ENCODE results near the gene NTM.

The NTM gene

DNA sequence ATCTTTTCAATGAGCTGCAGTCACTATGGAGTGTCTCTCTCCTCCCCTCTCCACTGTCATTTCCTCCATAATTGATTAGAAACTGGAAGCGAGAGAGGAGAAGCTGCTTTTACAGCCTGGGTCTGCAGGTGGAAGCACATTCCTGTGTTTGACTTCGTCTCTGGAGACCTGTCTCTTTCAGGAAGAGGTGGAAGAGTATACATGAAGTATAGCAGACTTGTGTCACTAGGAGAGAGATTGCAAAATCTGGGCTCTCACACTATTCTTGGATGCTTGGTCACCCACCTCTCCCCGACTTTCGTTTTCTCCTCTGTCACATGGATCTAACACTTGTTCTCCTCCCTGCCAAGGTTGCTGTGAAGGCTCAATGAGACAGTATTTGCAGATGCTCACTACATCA lies 323.3 kb downstream of the NTM start:
- in situ Hi-C loops (cut with HindIII; ENCODE audit: low sequenced_read_pairs), result no loop called here

DNA sequence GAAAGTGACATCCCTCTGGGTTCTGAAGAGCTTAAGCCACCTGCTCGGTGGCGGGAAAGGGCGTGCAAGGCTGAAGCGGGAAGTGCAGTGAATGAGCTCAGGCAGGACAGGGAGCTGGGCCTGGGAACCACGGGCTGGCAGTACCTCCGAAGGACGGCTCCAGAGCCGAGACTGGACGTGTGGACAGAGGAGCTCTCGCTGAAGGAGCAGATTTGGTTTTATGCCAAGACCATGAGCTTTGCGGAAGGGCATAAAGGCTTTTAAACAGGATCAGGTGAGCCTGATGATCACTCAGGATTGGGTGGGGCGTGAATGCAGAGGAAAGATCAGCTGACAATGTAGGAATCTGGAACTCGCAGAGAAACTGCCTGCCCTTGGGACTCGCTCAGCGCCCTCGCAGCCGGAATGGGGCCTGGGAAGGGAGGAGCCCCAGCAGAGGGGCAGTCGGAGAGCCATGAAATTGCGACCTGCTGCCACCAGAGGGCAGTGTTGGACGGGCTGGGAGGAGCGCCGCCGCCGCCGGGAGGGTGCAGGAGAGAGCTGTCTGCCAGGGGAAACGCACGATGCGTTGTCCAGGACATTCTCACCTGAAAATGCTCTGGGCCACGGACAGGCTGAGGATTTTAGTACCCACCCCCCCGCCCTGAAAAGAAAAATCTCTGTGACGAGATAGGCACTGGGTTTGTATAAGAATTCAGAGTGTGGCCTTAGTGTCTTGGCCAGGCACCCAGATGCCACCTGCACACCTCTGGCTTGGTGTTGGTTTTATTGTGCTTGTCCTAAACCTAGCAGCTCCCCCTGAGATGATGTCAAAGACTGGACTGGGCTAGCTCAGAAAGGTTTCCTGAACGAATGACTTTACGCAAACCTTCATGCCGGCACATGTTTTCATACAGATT lies 324.4 kb downstream of the NTM start:
- in situ Hi-C loops (cut with HindIII; ENCODE audit: low sequenced_read_pairs), result no loop called here

DNA sequence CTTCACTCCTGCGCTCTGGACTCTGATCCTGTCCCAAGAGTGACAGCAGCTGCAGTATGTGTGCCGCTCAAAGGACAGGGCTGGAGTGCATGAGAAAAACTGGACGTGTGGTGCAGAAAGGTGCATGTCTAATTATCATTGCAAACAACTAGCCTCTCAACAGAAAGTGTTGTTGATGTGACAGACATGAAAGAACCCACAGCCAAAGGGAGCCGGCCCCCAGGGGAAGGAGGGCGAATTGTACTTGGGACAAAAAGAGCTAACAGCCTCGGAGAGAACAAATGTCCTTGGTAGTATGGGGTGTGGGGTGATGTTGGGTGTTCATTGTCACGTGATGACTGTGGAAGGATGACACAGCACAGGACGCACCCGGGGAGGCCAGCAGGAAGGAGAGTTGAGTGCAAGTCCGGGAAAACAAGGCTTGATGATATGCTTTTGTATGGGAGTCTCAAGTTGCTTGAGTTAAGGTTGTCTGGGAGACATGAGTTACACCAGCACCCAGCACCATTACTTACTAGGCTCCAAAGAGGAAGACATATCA lies 325.5 kb downstream of the NTM start:
- in situ Hi-C loops (cut with HindIII; ENCODE audit: low sequenced_read_pairs), result no loop called here

DNA sequence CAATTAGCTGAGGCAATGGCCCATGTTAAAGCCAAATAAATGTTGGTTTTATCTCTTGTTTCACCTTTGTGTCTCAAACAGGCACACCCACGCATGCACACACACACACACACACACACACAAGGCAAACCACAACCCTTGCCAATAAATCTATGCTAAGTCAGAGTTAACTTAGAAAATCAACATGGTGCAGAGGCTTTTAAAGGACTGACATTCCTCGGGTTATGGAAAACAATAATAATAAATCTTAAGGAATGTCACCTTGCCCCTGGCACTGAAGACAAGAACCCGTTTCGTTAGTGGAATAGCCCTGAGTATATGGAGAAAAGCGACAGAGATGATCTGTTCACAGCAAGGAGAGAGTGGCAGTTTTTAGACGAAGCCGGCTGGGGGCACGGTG lies 326.3 kb downstream of the NTM start:
- in situ Hi-C loops (cut with HindIII; ENCODE audit: low sequenced_read_pairs), result no loop called here

DNA sequence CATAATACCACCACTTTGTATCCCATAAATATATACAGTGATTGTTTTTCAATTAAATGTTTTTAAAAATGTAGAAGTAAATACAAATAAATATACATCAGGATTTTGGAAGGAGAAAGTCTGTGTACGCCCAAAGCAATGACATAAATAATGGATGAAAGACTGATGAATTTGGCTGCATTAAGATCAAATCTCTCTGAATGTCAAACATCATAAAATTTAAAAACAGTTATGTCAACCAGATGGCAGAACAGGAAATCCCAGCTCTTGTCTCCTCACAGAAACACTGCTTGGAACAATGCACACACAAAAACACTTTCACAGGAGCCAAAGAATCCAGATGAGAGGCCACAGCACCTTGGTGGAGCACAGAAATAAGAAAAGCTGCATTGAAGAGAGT lies 332.9 kb downstream of the NTM start:
- in situ Hi-C loops (cut with HindIII; ENCODE audit: low sequenced_read_pairs), result no loop called here

DNA sequence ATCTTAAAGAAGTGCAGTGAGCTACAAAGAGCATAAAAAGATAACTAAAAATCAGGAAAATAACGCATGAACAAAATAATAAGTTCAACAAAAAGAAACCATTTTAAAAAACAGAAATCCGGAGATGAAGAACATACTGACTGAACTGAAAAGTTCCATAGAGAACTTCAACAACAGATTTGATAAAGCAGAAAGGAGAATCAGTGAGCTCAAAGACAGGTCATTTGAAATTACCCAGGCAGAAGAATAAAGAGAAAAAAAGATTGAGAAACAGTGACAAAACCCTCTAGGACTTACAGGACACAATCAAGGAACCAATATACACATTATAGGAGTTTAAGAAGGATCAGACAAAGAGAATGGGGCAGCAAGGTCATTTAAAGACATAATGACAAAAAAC lies 334.3 kb downstream of the NTM start:
- in situ Hi-C loops (cut with HindIII; ENCODE audit: low sequenced_read_pairs), result no loop called here

DNA sequence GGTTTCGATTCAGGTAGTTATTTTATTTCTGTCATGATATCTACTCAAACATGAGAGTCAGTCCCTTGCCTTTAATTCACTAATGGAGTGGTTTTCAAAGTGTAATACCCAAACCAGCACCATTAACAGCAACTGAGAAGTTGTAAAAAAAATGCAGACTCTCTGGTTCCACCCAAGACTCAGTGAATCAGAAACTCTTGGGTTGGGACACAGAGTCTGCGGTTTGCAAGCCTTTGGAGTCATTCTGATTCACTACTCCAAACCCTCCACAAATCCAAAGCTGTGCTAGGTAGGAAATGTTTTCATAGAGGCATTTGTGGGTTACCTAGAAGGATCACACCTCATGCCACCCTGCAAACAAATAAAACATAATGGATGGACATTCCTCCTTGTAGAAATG lies 340.1 kb downstream of the NTM start:
- in situ Hi-C loops (cut with HindIII; ENCODE audit: low sequenced_read_pairs), result no loop called here

DNA sequence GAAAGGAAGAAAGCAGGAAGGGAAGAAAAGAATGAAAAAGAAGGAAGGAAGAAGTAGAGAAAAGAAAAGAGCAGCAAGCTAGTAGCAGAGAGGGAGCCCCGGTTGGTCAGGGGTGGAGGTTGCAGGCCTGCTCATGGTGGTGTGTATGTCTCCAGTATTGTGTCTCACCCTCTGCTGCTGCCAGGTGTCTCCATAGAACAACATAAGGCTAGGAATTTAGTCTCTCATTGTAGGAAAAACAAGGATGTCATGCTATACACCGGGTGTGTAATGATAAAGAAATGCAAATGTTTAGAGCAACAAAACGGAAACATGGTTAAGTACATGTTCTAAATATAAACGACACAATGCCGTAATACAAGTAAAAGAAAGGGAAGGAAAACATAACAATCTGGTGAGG lies 342.5 kb downstream of the NTM start:
- in situ Hi-C loops (cut with HindIII; ENCODE audit: low sequenced_read_pairs), result no loop called here

DNA sequence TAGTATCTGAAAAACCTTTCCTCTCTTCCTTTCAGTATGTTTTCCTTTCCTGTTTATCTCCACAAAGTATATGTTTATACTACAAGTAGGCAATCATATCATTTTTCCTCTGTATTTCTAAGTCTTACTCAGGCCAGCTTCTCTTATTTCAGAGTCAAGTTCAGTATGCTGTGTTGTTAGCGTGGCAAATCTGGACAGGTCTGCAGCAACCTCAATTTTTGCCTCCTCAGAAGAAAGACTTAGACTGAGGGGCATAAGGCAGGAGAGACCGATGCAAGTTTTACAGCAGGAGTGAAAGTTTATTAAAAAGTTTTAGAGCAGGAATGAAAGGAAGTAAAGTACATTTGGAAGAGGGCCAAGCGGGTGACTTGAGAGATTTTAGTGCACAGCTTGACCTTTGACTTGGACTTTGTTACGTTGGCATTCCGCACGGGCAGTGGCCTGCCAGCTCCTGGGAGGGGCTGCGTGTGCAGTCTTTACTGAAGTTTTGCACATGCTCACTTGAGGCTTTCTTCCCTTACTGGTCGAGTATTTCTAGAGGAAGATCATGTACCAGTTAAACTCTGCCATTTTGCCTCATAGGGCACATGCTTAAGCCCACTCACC lies 343.2 kb downstream of the NTM start:
- in situ Hi-C loops (cut with HindIII; ENCODE audit: low sequenced_read_pairs), result no loop called here

DNA sequence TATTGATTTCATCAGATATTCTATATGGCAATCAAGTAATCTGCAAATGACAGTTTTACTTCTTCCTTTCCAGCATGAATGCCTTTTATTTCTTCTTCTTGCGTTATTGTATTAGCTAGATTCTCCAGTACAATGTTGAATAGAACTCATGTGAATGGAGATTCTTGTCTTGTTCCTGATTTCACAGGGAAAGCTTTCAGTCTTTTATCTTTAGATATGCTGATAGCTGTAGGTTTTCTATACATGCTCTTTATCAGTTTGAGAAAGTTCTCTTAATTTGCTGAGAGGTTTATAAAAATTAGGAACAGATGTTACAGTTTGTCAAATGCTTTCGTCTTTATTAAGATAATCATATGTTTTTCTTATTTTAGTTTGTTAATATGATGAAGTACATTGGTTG lies 347.2 kb downstream of the NTM start:
- in situ Hi-C loops (cut with HindIII; ENCODE audit: low sequenced_read_pairs), result no loop called here

DNA sequence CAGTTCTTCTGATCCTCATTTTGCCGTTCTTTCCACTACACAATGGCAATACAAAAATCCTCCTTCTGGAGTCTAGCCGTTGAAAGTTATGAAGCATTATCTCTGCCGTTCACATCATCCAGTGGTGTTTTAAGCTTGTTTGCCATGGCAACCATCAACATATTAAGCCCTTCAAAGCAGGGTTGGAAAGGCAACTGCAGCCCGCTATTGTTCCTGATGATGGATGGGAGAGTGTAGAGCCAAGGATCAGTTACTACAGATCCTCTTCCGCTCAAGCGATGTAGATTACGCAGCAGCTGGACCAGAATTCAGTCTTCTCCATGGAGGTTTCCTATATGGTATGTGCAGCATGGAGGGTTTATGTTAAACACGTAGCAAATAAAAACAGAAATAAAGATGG lies 352.7 kb downstream of the NTM start:
- in situ Hi-C loops (cut with HindIII; ENCODE audit: low sequenced_read_pairs), result no loop called here

DNA sequence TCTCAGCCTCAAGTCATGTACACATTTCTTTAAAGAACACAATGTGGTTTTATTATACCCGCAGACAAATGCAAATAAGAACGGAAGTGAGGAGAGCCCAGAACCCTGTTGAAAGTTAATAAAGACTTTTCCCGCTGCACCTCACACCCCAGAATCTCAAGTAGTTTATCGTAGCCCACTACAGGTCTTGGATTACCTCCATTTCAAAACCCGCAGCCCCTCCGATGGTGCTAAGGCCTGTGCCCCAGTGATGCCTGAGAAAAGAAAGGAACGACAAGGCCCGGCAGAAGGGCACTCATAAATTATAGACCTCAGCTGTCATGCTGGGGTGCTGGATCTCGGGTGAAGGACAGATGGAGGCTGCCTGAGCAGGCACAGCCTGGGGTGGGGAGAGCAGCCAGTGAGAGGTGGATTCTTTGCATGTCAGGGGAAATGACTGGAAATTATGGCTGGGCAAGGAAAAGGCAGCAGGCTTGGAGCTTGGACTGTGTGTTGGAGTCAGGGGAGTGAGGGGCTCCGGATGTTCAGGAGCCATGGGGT lies 354.1 kb downstream of the NTM start:
- in situ Hi-C loops (cut with HindIII; ENCODE audit: low sequenced_read_pairs), result no loop called here

DNA sequence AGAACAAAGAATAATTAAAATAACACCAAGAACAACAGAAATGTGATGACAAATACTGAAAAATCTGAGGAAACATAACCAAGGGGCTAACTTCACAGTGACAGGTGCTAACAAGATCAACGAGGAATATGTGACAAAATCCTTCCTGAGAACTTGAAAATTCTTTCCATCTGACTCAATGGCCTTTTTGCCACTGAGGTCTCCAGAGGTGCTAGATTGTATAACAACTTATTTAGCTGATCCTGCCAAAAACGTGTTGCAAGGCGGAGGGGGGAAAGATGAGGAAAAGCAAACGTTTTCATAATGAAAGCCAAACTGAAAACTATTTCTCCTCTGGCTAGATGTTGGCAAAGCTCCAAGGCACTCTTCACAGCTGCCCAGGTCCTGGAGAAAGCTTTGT lies 364.5 kb downstream of the NTM start:
- in situ Hi-C loops (cut with HindIII; ENCODE audit: low sequenced_read_pairs), result no loop called here

DNA sequence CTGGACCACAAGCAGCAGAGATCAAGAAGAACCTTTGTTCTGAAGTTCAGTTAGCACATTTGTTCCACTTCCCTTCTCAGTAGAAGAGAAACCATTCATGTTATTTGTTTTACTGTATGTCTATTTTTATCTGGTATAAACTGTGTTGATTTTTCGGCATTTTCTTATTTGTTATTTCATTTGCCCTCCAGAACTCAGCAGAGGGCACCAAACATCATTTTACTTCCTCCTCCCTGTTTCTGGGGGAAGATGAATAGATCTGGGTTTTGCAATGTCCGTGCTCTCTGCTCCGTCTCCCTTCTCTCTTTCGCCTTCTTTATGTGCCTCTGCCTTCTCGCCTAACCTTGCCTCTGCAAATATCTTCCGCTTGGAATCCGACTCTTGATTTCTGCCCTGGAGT lies 366.9 kb downstream of the NTM start:
- in situ Hi-C loops (cut with HindIII; ENCODE audit: low sequenced_read_pairs), result no loop called here

DNA sequence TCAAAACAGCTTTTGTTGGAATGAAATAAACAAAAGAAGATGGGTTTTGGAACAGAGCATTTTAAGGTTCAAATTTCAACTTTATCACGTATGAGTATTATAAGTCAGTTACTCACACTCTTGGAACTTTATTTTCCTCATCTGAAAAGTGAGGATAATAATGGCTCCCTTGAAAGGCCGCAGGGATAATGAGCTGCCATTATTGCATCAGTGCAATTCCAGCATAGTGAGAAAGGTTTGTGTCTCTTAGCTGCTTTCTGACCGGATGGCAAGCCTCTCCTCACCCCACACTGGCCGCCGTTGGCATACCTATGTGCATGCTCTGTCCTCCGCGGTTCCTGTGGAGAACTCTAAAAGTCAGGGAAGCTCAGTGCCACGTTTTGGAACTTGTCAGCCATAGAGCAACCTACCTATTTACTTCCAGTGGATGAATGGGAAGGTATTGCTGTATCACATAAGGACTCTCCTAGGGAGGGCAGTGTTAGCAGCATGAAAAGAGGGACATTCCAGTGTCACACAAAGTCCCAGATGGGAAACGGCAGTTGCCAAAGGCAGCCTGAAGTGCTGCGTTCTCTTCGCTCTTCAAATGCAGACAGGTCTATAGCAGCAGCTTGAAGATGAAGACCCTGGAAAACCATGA lies 368.9 kb downstream of the NTM start:
- in situ Hi-C loops (cut with HindIII; ENCODE audit: low sequenced_read_pairs), result no loop called here

DNA sequence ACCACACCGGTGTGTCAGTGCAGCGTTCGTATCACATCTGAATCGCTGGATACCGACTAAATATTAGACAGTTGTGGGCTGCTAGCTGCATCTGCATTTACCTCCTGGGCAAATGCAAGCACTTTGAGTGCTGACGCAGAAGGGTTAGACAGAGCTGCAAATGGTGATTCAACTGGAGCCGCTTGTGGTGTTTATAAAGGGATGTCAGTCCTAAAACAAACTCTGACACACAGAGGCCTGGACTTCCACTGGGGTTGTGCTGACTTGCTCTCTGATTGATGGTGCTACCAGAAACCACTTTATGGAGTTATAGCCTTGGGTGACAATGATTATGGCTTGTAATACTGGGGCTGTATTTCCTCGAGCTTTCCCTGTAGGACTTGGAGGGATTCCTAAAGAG lies 374.4 kb downstream of the NTM start:
- in situ Hi-C loops (cut with HindIII; ENCODE audit: low sequenced_read_pairs), result no loop called here

DNA sequence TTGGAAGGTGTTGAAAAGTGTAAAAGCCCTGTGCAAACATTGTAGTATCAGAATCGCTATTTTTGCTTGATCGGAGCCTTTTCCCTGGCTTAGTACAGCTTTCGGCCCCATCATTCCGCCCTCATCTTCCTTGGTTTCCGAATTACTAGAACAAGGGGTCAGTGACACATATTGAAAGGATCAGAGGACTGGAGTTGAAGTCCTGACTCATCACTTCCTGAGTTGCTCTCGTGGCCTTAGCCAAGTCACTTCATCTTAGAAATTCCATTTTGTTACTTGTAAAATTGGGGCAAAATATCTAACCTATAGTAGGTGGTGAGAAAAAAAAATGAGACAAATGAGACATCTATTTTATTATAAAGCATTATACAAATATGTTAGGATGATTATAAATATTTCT lies 375.0 kb downstream of the NTM start:
- in situ Hi-C loops (cut with HindIII; ENCODE audit: low sequenced_read_pairs), result no loop called here

DNA sequence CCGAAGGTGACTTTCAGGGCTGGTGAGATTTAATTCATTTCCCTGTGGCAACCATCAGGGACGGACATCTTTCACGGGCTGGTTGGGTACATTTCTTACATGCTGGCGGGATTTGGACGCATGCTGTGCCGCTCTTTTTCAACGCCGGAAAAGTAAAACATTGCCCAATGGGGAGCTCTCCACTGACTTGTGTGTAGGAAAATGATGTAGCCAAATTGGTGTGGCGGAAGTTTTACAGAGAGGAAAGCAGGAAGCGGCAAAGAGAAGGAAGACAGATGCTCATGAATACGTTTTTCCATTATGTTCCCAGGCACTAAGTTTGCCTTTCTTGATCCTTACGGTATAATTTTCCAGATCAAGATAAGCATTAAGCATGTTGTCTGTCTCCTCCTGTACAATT lies 375.8 kb downstream of the NTM start:
- in situ Hi-C loops (cut with HindIII; ENCODE audit: low sequenced_read_pairs), result no loop called here

DNA sequence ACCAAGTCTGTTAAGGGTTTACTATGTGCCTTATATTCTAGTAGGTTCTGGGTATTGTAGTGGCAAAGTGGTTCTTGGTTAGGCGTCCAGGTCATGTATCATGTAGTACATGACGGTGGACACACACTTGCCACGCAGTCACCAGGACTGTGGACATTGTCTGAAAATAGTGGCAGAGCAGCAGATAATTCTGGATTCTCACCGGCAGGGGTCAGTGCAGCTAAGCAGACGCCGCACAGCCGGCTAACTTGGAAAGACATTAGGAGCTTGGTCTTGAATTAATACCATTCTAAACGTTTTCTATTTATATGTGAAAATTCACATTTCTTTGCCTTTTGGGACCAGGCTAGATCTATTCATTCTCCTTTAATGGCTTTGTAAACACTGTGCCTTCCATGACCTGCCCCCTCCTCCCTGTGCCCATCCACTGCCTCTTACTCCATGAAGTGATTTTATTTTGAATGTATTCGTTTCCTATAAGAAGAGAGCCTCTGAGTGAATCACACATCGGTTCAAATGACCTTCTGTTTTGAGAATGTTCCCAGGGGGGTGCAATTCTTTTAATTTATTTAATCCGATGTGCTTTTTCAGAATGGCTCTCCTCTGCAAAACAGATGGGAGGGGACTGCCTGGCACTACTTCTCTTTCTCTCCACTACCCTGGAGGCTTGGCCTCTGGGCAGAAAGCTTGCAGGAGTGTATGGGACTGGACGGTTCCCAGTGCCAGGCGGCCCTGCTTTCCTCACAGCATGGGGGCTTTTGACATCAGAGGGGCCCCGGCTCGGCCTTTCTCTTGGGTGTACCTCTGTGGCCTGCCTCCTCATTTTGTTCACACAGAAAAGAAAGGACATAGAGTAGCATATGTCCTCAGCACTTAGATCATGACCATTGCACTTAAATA lies 378.0 kb downstream of the NTM start:
- in situ Hi-C loops (cut with HindIII; ENCODE audit: low sequenced_read_pairs), result no loop called here

DNA sequence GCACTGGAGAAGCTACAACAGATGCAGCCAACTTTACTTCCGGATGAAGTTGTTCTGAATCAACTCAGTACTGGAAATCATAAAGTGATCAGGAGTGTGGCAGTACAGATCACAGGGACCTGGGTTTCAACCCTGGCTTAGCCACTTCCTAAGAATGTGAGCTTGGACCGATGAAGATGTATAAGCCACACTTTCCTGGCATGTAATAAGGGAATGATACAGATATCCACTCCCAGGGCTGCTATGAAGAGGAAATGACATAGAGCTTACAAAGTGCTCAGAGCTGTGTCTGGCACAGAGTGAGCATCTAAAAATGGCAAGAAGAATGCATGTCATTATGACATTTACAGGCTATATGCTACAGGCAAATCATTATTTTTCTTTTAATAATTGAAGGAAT lies 378.7 kb downstream of the NTM start:
- in situ Hi-C loops (cut with HindIII; ENCODE audit: low sequenced_read_pairs), result no loop called here

DNA sequence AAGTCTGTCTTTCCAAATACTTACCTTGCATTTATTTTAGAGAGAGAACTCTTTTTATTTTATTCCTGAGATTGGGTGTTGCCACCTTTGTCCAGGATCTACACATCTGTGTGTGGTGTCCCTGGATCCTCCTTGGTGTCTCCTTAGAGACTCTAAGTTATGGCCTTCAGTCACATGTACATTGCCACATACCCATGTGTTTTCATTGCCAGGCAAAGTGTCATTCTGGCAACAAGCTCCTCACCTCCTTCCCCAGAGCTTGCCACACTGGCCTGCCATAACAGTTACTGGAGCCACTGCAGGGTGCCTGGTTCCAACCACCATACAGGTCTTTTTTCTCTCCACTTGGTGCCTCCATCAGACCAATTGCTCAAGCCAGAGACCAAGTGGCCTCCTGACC lies 379.7 kb downstream of the NTM start:
- in situ Hi-C loops (cut with HindIII; ENCODE audit: low sequenced_read_pairs), result no loop called here
